Muscle of back (tissue), 11 donors: ENCODE measurements around the gene MECR. TPM values are rescaled to one million over a fixed set of nuclear protein-coding genes. Genes with fewer than 3 reads are reported as not detected.

Source experiments
- DNase-seq, 3 donors: peaks; one replicate each; pipeline versions ENCODE4 v3.0.0 to v3.0.0-alpha.2; 2013
- polyA plus RNA-seq, 10 donors: library from polyadenylated mRNA; unstranded; fragments of 120-200 nt; gene quantifications; one replicate each; pipeline ENCODE4 v1.2.1, GENCODE V29; 2013; ENCODE audit not compliant: insufficient read length in 10 of 10

MECR gene
- polyA plus RNA-seq, 10 donors, result 20.3 to 24.7 (median 21.6) TPM

- DNase-seq, result no peak
Measured at GRCh38 chr1:29210278-29211085, 20.3 kb downstream of the MECR start.

GRCh38 chr1:29209173-29209572 is 21.6 kb downstream of the MECR start:
- DNase-seq, result no peak

- DNase-seq, result no peak
Measured at GRCh38 chr1:29208442-29208841, 22.3 kb downstream of the MECR start.

DNA sequence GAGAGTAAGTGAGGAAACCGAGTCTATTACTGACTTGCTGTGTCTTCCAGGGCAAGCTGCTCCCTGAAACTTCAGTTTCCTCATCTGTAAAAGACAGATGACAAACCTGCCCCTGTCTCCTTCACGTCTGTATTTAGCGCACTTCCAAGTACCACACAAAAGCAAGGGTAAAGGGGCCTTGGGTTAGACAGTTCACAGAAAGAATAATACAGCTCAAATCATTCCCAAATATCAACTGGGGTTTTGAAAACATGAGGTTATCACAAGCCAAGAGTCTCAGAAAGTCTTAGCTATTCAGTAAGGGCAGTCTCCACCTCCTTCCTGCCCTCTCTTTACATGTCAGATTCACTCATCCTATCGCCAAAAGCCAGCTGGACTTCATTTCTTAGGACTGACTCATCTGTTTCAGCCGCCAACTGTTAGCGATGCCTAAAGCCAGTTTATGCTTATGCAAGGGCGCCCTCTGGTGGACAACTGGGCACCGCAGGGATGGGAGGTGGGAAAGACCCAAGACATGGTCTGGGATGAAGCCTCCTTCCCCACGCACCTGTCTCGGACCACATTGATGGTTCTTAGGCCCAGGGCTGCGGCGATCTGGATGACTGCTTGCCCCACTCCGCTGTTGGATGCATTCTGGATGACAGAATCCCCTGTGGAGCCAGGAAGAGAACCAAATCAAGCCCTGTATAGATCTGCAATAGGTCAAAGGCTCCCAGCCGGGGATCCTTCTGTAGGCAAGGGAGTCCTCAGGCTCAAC is 28.0 kb downstream of the MECR start:
- peak; percentile 97 for DNase-seq

- peak in 1 of 3 donors; percentile 61 for DNase-seq
Measured at GRCh38 chr1:29202053-29202452, 28.7 kb downstream of the MECR start.

GRCh38 chr1:29201595-29202051 is 29.1 kb downstream of the MECR start:
- no peak for DNase-seq

DNA sequence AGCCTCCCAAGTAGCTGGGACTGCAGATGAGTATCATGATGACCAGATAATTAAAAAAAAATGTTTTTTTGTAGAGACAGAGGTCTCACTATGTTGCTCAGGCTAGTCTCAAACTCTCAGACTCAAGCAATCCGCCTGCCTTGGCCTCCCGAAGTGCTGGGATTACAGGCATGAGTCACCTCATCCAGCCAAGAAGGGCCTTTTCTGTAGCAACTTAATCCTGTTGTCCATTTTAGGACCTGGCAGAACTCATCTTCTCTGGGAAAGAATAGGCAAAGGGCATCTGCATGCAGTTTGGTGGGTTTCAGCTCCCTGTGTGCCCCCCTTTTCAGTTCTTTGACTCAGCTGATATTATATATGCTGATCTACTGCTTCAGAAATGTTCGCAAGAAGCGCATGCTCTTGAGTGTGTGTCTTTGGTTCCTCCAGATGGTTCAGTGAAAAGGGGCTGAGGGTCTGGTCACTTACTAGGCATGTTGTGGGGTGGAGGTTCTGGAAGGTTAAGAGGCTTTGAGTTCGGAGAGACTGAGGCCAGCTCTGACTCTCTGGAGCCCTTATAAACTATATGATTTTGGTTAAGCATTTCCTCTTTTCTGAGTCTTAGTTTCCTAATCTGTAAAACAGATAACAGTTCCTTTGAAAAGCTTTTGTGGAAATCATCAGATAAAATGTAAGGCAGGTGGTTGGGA is 29.7 kb downstream of the MECR start:
- DNase-seq, result no peak

DNA sequence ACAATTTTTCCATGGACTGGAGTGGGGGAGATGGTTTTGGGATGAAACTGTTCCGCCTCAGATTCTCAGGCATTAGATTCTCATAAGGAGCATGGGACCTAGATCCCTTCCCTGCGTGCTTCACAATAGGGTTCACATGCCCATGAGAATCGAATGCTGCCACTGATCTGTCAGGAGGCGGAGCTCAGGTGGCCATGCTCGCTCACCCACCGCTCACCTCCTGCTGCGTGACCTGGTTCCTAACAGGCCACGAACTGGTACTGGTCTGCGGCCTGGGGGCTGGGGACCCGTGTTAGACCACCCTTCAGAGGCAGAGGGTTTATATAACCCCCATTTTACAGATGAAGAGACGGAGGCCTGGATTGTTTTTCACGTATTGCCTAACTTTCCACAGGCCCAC is 32.7 kb downstream of the MECR start:
- DNase-seq, result no peak

DNA sequence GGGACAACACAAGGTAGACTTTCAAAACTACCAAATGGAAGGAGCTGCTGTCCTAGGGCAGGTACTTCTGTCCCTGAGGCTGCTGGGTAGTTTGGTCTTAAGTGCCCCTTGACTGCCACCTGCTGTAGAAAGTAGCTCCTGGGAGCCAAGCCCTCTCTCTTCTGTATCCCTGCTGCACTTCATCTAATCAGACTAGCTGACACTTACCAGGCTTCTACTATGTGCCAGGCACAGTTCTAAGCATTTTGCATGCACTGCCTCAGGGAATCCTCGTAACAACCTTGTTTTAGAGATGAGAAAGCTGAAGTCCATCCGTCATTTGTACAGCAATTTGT is 33.2 kb downstream of the MECR start:
- no peak for DNase-seq

DNA sequence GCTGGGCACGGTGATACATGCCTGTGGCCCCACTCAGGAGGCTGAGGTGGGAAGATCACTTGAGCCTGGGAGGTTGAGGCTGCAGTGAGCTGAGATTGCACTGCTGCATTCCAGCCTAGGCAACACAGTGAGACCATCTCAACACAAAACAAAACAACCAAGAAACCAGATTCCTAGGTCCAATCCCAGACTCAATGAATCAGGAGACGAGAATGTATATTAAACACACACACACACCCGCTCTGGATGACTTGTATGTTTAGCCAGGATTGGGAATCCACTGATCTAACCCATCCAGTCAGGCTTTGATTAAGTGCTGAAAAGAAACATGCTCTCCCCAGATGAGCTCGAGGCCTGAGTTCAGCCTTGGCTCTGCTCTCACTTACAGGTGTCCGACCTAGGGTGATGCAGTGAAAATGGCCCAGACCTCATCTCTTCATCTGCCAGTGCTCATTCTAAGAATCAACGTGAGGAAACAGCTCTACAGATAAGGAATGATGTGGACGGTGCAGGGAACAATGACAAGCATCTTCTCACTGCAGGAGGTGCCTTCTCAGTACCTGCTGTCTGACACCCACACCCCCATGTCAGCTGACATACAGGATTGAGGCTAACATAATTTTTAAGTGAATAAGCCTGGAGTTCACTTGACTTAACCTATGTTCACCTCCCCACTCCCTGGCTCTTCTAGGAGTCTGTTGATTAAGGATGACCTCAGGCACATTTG is 33.7 kb downstream of the MECR start:
- DNase-seq, result peak in 1 of 3 donors; percentile 78

- DNase-seq, result no peak
Measured at GRCh38 chr1:29195881-29196291, 34.8 kb downstream of the MECR start.

DNA sequence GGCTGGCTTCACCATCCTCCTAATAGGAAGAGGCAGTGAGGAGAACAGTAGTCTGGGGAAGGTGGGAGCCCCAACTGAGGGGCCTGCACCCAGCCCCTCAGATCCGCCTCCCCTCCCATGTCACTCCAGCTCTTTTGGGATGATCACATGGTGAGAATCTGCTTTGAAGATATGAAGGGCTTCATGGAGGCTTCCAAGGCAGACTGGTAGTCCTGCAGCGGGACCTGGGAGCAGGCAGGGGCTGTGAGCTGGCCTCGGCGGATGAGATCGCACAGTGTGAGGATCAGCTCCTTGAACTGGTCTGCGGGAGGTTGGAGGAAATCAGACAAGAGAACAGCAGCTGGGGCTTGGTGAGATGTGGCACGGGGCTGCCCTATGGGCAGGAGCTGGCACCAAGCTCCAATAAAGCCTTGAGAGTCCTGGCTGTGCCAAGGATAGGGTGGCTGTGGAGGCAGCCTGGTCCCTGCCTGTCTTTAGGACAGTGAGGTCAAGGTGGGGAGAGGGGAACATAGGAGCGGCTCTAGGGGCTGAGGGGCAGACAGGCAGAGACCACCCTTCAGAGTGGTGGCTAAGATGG is 36.8 kb downstream of the MECR start:
- DNase-seq, result no peak

GRCh38 chr1:29190718-29191117 is 40.0 kb downstream of the MECR start:
- no peak for DNase-seq

GRCh38 chr1:29186707-29187106 is 44.0 kb downstream of the MECR start:
- DNase-seq, result no peak

GRCh38 chr1:29186252-29186651 is 44.5 kb downstream of the MECR start:
- DNase-seq, result no peak

DNA sequence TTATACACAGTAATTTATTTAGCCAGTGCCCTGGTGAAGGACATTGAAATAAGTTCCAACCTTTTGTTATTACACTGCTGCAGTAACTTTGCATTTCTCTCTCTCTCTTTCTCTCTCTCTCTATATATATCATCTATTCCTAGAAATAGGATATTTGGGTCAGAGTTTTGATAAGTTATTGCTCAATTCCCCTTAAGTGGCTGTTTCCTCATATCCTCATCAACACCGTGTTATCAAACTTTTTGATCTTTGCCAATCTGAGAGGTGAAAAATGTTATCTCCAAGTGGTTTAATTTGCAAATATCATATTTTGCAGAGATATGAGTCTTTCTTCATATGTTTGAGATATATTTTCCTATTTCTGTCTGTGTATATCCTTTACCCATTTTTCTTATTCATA is 47.4 kb downstream of the MECR start:
- no peak for DNase-seq

DNA sequence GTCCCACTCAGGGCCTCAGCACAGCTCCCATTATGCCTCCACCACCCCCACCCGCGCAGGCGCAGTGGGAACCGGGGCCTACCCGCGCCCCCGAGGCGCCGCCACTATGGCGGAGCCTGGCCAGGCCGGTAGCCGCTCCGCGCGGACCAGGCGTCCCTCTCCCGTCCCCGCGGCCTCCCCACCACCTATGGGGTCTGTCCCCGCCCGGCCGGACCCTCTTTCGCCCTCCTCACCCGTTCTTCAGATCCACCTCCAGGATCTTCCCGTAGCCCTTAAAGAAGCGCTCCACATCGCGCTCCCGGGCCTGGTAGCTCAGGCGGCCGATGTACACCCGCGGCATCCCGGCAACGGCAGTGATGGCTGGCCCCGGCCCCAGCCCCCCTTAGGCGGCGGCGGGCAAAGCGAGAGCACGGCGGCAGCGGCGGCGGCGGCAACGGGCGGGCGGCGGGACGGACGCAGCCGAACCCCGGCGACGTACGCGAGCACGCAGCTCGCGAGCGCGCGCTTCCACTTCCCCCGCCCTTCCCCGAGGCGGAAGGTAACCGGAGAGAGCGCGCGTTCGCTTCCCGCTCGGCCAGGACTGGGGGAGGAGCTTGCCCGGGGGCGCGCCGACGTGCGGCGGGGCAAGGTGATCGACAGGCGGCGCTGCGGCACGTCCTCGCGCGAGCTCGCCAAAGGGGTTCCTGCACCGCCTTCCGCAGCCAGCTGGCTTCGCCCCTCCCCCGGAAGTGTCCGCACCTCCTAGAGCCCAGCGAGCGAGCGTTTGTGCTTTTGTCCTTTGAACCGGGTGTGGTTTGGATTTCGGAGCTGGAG is 49.1 kb downstream of the MECR start, which contains the start of gene SRSF4:
Gene SRSF4, minus strand, starts transcription at position 488 of the 813 bp plus-strand sequence. Its CDS starts 148 bp downstream, at position 340.
- DNase-seq, result peak; percentile 98 to 100 (median 99)

DNA sequence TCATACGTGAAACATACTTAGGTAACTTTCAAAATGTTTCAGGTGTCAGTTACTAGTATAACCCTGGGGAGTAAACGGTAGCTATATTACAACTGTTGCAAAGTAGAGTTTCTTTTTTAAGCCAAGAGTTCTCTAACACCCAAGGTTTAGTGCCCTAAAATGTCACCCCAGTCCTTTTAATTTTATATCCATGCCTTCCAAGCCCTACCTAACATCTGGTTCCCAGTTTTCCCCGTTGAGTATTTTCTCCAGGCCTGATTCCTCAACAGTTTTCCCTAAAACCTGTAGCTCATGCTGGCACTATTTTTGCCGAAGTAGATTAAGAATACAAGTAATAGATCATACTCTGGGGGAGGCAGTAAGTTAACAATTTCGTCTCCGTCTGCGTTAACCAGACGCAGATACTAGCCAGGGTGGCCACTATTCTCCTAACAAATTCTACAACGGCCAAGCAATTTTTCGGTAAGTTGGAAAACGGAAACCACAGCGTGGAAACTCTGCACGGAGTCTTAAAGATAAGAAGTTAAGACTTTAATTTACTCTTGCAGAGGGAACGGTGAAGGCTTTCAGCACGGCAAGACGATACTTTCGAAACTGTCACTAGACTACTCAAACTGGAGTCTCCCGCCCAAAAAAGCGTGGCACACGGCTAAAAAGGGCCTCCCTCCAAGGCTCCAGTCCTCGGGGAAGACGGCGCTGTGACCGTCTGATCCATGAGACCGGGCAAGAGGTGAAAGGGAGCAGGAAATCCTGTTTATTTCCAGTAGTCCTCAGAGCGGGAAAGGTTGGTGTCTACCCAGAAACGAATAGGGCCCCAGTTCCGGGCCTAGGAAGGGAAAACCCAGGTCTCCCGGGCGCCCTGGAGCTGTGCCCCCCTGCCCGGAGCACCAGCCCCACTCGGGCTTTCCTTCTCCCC is 50.0 kb downstream of the MECR start:
- no peak for DNase-seq

GRCh38 chr1:29179641-29180184 is 51.0 kb downstream of the MECR start:
- no peak for DNase-seq
